ENCODE data around the gene EFTUD2.
"Not testable (repeated sequence)": the region's sequence is repeated elsewhere in the genome, so short reads cannot be mapped to it uniquely, and the experiment has no call there.

Gene EFTUD2

GRCh38 chr17:44808656-44809388 lies 90.4 kb downstream of the EFTUD2 start:
- not testable (repeated sequence) for DNase-seq (ENCODE audit: low read depth)

- no peak for DNase-seq (ENCODE audit: low read depth)
Measured at GRCh38 chr17:44808156-44808555, 91.1 kb downstream of the EFTUD2 start.

DNA sequence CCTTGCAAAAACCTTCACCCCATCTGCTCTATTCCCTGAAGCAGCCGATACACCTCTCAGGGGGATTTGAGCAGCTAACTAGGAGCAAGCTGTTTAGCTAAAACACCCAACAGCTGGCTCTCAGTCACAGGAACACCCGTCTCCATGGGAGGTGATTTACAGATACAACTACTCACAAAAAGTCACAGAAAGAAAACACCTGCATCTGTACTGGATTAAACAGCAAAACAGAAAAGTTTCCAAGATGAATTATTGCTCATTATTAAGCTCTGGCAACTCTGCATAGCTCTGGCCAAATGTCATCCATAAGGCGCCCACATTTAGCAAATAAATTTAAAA lies 91.5 kb downstream of the EFTUD2 start:
- peak; percentile 45 for DNase-seq (ENCODE audit: low read depth)

- no peak for DNase-seq (ENCODE audit: low read depth)
Measured at GRCh38 chr17:44807093-44807816, 92.0 kb downstream of the EFTUD2 start.

DNA sequence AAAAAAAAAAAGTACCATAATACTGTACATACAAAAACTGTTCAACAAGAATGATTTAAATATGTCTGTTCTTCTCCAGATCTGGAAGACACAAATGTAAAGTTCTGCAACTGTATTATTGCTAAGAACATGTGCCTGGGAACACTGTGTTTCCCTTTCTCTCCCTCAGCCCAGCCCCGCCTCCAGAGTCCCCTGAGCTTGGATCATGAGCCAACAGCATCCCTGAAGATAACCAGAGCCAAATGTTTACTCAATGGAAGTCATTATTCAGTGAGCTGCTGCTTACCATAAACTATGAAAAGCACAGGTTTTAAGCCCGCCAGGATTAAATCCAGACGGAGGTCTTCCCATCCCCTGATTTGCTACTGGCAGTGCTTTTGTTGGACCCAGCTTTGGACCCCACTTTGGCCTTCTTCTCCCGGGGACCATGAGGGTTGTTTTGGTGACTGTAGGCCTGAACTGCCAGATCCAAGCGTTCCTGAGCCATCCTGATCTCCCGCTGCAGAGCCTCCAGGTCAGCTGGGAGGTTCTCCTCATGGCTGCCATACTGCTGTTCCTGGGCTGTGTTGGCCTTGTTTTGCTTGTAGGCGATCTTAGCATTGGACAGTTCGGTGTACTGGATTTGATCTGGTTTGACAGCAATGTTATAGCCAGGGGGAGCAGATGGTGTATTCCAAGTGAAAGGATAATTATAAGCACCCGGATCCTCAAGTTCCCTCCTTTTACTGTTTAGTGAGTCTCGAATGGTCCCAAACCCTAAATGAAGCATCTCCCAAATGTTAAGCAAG lies 94.7 kb downstream of the EFTUD2 start:
- DNase-seq (ENCODE audit: low read depth), result no peak

- DNase-seq (ENCODE audit: low read depth), result no peak
Measured at GRCh38 chr17:44801880-44802279, 97.4 kb downstream of the EFTUD2 start.
